ENCODE results near the gene GPR176.

The GPR176 gene

GRCh38 chr15:39869254-39869653 is 50.8 kb downstream of the GPR176 start:
- Histone ChIP-seq H3K27ac (ENCODE audit: extremely low read depth, low read depth, low read length) (no peak overlapping the region), H3K4me3 (ENCODE audit: low read depth, low read length) (no peak overlapping the region), H3K36me3 (ENCODE audit: control insufficient read depth in 2 of 2, insufficient read depth in 1 of 2, low read length in 2 of 2) (no peaks in the 10 kb centered on the region), H3K4me1 (ENCODE audit: control insufficient read depth, insufficient read depth, low read length) (no peaks in the 10 kb centered on the region), H3K9me3 (ENCODE audit: control insufficient read depth, insufficient read depth, low read depth, low read length) (no peaks in the 10 kb centered on the region)
- CTCF ChIA-PET = interaction anchor here (1.0 kb wide), 1 partner anchor 25 kb away, joined by 7 read pairs; no protein-coding TSS in a partner anchor
- TF ChIP-seq ZNF10 (tag by site-specific recombination; IDR thresholded peaks at IDR 0.05) (0 out of 2 replicates have a peak, but pooled peaks have one; percentile 15), ZNF692 (tag by site-specific recombination; IDR thresholded peaks at IDR 0.05) (no peak), ZNF366 (tag by site-specific recombination; conservative IDR thresholded peaks at IDR 0.05) (0 out of 2 replicates have a peak, but pooled peaks have one; percentile 15)
- POLR2A ChIA-PET = interaction anchor here (0.6 kb wide), 1 partner anchor 11 kb away, joined by 6 read pairs; no protein-coding TSS in a partner anchor

- Histone ChIP-seq H3K27ac (ENCODE audit: extremely low read depth, low read depth, low read length) (no peak overlapping the region), H3K36me3 (ENCODE audit: control insufficient read depth in 2 of 2, insufficient read depth in 1 of 2, low read length in 2 of 2) (no peaks in the 10 kb centered on the region), H3K4me3 (ENCODE audit: low read depth, low read length) (no peak overlapping the region), H3K4me1 (ENCODE audit: control insufficient read depth, insufficient read depth, low read length) (no peaks in the 10 kb centered on the region), H3K9me3 (ENCODE audit: control insufficient read depth, insufficient read depth, low read depth, low read length) (no peaks in the 10 kb centered on the region)
- TF ChIP-seq ZNF777 (tag by site-specific recombination; IDR thresholded peaks at IDR 0.05; ENCODE audit: borderline replicate concordance) = no peak
- TF ChIP-seq ZNF521 (tag by site-specific recombination; IDR thresholded peaks at IDR 0.05) = no peak
- TF ChIP-seq ZBTB1 (tag by site-specific recombination; IDR thresholded peaks at IDR 0.05) = no peak
- TF ChIP-seq GLIS2 (tag by site-specific recombination; IDR thresholded peaks at IDR 0.05) = no peak
- no peak for TF ChIP-seq ZNF292 (tag by site-specific recombination; IDR thresholded peaks at IDR 0.05; ENCODE audit: borderline replicate concordance, low read depth)
- TF ChIP-seq ZNF404 (tag by site-specific recombination; IDR thresholded peaks at IDR 0.05) = no peak
- TF ChIP-seq ZNF677 (tag by site-specific recombination; IDR thresholded peaks at IDR 0.05) = no peak
- TF ChIP-seq OVOL3 (tag by site-specific recombination; IDR thresholded peaks at IDR 0.05) = no peak
- no peak for TF ChIP-seq ZNF132 (tag by site-specific recombination; IDR thresholded peaks at IDR 0.05; ENCODE audit: borderline replicate concordance)
- TF ChIP-seq ZFP69B (tag by site-specific recombination; IDR thresholded peaks at IDR 0.05) = no peak
- TF ChIP-seq ZNF654 (tag by site-specific recombination; IDR thresholded peaks at IDR 0.05; ENCODE audit: low read depth) = no peak
- TF ChIP-seq ZBTB21 (tag by site-specific recombination; IDR thresholded peaks at IDR 0.05) = no peak
- TF ChIP-seq ZNF362 (tag by site-specific recombination; IDR thresholded peaks at IDR 0.05) = no peak
- no peak for TF ChIP-seq SCRT2 (tag by site-specific recombination; IDR thresholded peaks at IDR 0.05)
- TF ChIP-seq PRDM4 (tag by site-specific recombination; IDR thresholded peaks at IDR 0.05) = no peak
- CTCF ChIA-PET = interaction anchor here (1.0 kb wide), 1 partner anchor 24 kb away, joined by 7 read pairs; no protein-coding TSS in a partner anchor
- POLR2A ChIA-PET = interaction anchor here (0.6 kb wide), 1 partner anchor 521 kb away, joined by 3 read pairs; no protein-coding TSS in a partner anchor
These were observed 51.7 kb downstream of the GPR176 start for GRCh38 chr15:39868396-39868795.
